Activated naive CD4-positive, alpha-beta T cell treated with anti-CD3 and anti-CD28 coated beads, Interleukin-2, amount 50 U/mL, for 16 hours (primary cell): ENCODE data around the gene EPGN.
"Not testable (repeated sequence)": the region's sequence is repeated elsewhere in the genome, so short reads cannot be mapped to it uniquely, and the experiment has no call there.

Experiments used
- DNase-seq: peaks from one replicate; pipeline ENCODE4 v3.0.0-alpha.2; 2020

Gene EPGN

DNA sequence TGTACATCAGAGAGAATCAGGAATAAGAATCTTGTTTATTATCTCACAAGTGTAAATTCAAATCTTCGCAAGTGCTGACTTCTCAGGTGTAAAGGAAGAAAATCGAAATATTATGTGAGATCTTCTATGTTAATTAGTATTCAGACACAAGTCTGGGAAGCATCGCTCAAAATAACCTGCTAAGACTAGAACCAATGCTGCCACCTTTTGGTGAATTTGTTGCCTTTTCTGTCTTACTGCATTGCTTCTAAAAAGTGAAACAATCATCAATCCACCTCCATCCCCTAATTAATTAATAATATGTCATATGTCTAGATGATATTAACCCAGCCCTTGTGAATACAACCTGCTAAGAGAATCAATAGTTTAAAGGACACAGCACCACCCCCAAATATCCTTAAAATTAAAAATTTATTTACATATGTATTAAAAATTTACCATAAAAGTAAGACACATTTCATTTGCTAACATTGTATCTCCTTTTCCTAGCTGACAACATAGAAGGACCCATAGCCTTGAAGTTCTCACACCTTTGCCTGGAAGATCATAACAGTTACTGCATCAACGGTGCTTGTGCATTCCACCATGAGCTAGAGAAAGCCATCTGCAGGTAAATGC is 3.5 kb downstream of the EPGN start:
- no peak for DNase-seq

DNA sequence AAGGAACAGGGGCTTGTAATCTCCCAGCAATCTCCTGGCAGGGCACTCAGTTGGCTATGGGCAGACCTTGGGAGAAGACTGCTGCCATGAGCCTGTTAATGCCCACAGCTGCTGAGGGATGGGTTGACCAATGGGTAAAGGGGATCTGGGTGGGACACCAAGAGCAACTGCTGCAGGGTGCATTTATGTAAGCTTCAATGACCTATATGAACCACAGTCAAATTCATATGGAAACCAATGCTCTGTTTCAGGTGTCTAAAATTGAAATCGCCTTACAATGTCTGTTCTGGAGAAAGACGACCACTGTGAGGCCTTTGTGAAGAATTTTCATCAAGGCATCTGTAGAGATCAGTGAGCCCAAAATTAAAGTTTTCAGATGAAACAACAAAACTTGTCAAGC is 6.1 kb downstream of the EPGN start:
- no peak for DNase-seq

DNA sequence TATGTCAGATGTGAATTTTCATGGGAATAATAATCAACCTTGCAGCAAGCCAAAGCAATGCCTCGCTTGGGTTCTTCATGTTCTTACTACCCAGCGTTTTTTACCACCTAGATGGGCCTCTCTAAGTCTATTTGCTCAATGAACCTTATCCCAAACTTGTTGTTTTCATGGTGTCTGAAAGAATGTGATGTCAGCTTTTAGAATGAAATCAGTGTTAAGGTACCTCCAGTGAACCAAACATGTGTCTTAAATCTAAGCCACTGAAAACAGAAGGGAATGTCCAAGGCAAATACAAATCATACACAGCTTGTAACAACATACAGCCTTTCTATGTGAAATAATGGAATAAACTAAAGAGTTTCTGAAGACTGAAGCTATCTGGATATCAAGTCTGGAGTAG is 6.7 kb downstream of the EPGN start:
- no peak for DNase-seq

DNA sequence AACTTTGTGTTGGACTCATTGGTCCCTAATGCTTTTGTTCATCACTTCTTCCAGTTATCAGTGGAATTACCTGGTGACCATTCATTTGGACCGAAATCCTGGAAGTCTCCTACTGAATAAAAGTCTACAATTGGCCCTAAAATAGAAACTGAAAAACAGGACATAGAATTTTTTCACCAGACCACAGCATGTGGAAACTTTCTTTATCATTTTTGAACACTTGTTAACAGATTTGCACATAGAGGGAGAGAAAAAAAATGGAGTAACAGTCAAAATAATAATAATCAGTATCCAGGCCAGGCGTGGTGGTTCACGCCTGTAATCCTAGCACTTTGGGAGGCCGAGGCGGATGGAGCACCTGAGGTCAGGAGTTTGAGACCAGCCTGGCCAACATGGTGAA is 7.1 kb downstream of the EPGN start:
- DNase-seq: no peak

DNA sequence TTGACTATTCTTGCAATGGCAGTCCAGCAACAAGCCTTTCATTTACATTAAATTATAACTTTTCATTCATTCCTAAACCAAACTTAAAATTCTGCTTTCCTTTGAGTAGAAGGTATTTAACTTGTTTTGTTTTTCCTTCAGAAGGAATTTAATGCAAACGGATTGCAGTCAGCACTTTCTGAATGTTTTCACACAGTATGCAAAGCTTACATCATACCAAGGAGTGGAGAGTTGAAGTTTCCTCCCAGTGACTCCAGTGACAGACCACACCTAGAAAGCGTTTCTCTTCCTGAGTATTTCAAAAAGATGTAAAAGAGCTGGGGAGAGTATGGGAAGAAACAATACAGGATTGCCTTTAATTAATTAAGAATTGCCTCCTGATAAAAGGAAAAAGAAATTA is 8.1 kb downstream of the EPGN start:
- DNase-seq: no peak

DNA sequence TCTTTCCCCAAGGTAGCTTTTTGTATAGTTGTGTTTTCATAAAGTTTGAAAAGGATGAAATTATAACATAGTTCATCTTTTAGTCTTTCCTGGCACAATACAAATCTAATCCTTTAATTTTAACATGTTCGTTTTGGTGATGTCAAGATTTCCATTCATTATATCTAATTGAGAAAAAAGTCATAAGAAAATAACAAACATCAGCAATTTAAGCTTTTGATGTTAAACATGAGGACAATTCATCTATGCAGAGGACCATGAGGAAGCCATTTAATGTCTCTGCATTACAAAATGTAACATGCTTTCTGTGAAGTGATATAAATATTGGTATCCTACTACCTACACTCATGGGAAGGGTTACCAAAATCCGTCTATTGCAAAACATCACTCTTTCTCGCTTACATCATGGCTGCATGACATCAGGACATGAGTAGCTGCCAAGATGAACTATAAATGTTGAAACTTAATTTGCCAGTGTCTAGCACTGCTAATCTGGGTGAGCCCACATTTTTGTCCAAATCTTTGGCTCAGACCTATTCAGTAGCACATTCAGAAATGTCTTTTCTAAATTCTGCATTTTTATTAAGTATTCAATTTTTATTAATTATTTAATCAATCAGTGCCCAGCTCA is 9.5 kb downstream of the EPGN start:
- DNase-seq: no peak

GRCh38 chr4:74318276-74318675 is 10.0 kb downstream of the EPGN start:
- DNase-seq: no peak

GRCh38 chr4:74319470-74319869 is 11.2 kb downstream of the EPGN start:
- no peak for DNase-seq

- DNase-seq: peak; percentile 40
Measured at GRCh38 chr4:74320559-74321118, 12.4 kb downstream of the EPGN start.

GRCh38 chr4:74322301-74322700 is 14.0 kb downstream of the EPGN start:
- no peak for DNase-seq

- DNase-seq: no peak
Measured at GRCh38 chr4:74323663-74324062, 15.4 kb downstream of the EPGN start.

DNA sequence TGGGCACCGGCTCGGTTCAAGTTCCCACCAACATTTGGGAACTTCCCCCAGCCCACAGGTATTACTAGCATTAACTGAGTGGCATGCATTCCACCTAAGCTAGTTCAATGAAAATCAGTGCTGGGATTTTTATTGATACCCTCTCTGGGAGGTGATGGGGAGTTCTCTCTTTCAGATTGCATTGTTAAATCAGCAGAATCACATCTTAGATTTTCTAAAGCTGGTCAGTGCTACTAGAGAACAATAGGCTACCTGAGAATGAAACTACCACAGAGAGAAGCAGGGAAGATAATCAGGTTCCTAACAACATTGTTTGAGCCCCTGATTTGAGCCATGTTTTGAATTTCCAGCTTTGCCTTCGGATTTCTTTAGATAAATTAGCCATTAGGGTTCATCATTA is 16.0 kb downstream of the EPGN start:
- no peak for DNase-seq

DNA sequence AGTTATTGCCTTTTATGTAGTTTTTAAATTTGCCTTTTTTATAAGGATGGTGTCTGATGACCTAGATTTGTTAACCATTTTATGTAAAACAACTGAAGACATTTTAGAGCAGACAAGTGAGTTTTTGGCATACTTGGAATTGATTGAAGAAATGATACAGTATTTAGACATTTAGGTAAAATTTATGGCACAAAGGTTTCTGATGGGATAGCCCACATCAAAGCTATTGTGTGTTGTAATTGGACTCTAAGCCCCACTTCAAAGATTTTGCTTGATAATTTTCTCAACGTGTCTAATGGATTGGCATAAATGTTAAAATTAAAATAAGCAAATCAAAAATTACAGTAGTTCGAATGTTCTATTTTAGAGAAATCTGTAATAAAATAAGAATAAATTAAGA is 17.6 kb downstream of the EPGN start:
- DNase-seq: no peak

GRCh38 chr4:74327762-74328161 is 19.5 kb downstream of the EPGN start:
- no peak for DNase-seq

- no peak for DNase-seq
Measured at GRCh38 chr4:74328501-74328900, 20.2 kb downstream of the EPGN start.

GRCh38 chr4:74329307-74329706 is 21.0 kb downstream of the EPGN start:
- DNase-seq: no peak

DNA sequence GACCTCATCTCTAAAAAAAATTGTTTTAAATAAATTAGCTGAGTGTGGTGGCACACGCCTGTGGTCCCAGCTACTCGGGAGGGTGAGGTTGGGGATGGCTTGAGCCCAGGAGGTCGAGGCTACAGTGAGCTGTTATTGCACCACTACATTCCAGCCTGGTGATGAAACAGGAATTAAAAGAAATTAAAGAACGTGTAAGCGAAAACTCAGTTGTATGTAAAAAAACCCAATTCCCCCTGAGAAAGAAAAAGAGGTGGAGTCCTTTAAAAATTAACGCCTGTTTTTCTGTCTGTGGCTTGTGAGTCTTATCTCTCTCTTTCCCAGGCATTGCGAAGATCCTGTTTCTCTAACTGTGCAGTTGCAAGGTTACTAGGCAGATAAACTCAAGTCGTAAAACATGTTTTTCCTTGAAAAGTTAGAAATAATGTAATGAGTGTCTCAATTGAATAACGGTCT is 22.1 kb downstream of the EPGN start:
- DNase-seq: no peak

GRCh38 chr4:74331252-74331651 is 23.0 kb downstream of the EPGN start:
- no peak for DNase-seq

DNA sequence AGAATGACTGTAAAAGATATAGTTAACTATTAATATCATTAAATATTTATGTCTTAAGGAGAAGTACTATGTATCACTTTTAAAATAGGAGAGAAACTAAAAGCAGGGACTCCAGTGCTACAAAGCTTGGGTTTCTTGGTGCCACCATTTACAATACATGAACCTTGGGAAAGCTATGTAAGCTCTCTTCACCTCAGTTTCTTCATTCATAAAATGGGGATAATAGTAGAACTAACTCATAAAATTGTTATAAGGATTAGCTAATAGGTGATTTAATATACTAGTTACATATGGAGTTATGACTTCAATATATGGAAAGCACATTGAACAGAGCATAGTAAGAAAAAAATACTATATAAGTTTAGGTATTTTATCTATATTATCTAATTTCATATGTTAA is 23.7 kb downstream of the EPGN start:
- no peak for DNase-seq

DNA sequence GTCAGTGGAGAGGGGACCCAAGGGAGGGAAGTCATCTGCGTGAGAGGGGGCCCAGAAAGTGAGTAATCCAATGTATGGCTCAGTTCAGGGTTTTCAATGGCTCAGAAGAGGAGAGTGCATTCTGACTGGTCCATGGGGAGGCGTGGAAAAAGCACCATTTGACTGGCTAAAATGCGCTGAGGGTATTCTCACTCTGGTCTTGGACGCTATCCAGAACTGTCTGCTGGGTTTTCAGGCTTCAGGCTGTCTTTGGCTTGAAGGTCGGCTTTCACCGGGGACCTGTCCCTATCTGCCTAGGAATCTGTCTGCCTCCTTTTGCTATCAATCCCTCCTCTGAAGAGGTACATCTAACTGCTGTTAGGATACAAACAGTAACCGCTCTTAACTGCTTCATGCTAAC is 26.4 kb downstream of the EPGN start:
- DNase-seq: no peak

DNA sequence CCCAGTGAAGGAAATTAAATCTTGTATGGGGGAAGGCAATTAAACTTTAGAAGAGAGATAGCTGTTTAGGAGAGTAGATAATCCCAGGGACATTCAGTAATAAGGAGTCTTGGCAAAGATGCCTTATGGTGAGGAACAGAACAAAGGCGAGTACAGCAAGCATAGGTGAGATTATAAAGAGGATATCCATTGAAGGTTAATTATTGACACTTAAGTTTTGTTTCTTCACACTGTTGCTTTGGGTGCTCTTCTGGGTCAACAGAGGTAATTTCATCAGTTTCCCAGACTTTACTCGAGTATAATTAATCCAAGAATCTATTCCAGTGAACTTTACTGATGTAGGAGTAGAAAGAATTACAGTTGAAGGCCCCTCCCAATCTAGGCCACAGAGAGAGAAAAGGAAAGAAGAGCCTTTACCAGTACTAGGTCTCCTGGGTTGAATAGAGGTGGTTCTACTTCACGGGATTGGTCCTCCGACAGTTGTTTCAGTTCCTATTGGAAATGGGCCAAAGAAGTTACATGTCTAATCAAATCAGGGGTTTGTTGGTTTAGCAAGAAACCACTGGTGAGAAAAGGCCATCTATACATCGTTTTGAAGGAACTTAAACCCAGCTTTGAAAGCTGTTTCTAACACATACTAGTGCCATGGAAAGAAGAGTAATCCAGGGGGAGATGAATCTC is 27.2 kb downstream of the EPGN start:
- no peak for DNase-seq

- DNase-seq: no peak
Measured at GRCh38 chr4:74338792-74339333, 30.6 kb downstream of the EPGN start.

GRCh38 chr4:74339501-74339900 is 31.2 kb downstream of the EPGN start:
- DNase-seq: no peak

- not testable (repeated sequence) for DNase-seq
Measured at GRCh38 chr4:74340421-74340820, 32.2 kb downstream of the EPGN start.
